Measurements from ENCODE around the gene SH2D6. TPM values are rescaled to one million over a fixed set of nuclear protein-coding genes. Genes with fewer than 3 reads are reported as not detected.

The SH2D6 gene
- polyA plus RNA-seq, 1 donor from 2014 or later = not detected

- no peaks in the 10 kb centered on the region for H3K9me3 ChIP-seq (ENCODE audit: low read length)
- H3K9ac ChIP-seq (ENCODE audit: low read length) = no peak overlapping the region
- TF ChIP-seq RAD21 (conservative IDR thresholded peaks at IDR 0.05) (no peak), MXI1 (conservative IDR thresholded peaks at IDR 0.05; ENCODE audit: poor library complexity, severe bottlenecking) (no peak), CTCF (IDR thresholded peaks at IDR 0.05; ENCODE audit: poor library complexity, severe bottlenecking) (no peak), EP300 (conservative IDR thresholded peaks at IDR 0.05; ENCODE audit: poor library complexity, severe bottlenecking) (no peak), SMC3 (conservative IDR thresholded peaks at IDR 0.05; ENCODE audit: poor library complexity) (no peak), EZH2 (IDR thresholded peaks at IDR 0.05; ENCODE audit: borderline replicate concordance, insufficient read depth, low read length, poor library complexity, severe bottlenecking) (no peak), POLR2AphosphoS5 (IDR thresholded peaks at IDR 0.05) (no peak), TAF1 (IDR thresholded peaks at IDR 0.05; ENCODE audit: low read depth) (no peak)
- TF ChIP-seq, protein P1, sequence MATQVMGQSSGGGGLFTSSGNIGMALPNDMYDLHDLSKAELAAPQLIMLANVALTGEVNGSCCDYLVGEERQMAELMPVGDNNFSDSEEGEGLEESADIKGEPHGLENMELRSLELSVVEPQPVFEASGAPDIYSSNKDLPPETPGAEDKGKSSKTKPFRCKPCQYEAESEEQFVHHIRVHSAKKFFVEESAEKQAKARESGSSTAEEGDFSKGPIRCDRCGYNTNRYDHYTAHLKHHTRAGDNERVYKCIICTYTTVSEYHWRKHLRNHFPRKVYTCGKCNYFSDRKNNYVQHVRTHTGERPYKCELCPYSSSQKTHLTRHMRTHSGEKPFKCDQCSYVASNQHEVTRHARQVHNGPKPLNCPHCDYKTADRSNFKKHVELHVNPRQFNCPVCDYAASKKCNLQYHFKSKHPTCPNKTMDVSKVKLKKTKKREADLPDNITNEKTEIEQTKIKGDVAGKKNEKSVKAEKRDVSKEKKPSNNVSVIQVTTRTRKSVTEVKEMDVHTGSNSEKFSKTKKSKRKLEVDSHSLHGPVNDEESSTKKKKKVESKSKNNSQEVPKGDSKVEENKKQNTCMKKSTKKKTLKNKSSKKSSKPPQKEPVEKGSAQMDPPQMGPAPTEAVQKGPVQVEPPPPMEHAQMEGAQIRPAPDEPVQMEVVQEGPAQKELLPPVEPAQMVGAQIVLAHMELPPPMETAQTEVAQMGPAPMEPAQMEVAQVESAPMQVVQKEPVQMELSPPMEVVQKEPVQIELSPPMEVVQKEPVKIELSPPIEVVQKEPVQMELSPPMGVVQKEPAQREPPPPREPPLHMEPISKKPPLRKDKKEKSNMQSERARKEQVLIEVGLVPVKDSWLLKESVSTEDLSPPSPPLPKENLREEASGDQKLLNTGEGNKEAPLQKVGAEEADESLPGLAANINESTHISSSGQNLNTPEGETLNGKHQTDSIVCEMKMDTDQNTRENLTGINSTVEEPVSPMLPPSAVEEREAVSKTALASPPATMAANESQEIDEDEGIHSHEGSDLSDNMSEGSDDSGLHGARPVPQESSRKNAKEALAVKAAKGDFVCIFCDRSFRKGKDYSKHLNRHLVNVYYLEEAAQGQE (IDR thresholded peaks at IDR 0.05; ENCODE audit: borderline replicate concordance) = no peak
- H4K20me1 ChIP-seq (ENCODE audit: insufficient read depth) = no peaks in the 10 kb centered on the region
- no peak overlapping the region for H3K27ac ChIP-seq (ENCODE audit: low read length)
- H3K27me3 ChIP-seq (ENCODE audit: insufficient read depth, low read depth, low read length) = no peaks in the 10 kb centered on the region
- H3F3A ChIP-seq (ENCODE audit: insufficient read depth, low read length, poor library complexity, severe bottlenecking) = no peaks in the 10 kb centered on the region
- no peaks in the 10 kb centered on the region for H3K9me2 ChIP-seq (ENCODE audit: insufficient read depth, low read length)
- H3K36me3 ChIP-seq (ENCODE audit: insufficient read depth, low read length) = no peaks in the 10 kb centered on the region
- H3K4me3 ChIP-seq (ENCODE audit: low read length) = no peak overlapping the region
- H2AFZ ChIP-seq (ENCODE audit: low read depth, low read length) = no peak overlapping the region
- no peak overlapping the region for H3K4me2 ChIP-seq (ENCODE audit: low read length)
- H3K79me2 ChIP-seq (replicated peaks; ENCODE audit: insufficient read depth, low read length) = no peaks in the 10 kb centered on the region
These were observed 42.0 kb upstream of the SH2D6 start for GRCh38 chr2:85376291-85377065.

DNA sequence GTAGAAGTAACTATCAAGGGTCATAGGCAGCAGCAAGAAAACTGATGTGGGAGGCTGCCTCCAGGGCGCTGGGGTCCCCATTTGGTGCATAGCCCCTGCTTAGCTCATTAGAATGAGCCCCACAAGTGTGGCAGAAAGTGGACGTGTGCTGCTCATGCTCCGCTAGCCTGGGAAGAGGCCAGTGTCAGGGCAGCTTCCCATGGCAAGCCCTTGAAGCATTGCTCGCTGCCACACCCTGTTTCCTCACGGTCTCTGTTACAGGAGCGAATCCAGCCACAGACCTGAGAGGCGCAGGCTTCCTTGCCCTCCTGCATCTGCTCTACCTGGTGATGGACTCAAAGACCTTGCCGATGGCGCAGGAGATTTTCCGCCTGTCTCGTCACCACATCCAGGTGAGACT lies 41.4 kb upstream of the SH2D6 start:
- Histone ChIP-seq H2AFZ (ENCODE audit: low read depth, low read length) (no peak overlapping the region), H3K4me3 (ENCODE audit: low read length) (no peak overlapping the region), H3K9me2 (ENCODE audit: insufficient read depth, low read length) (no peaks in the 10 kb centered on the region), H3K27ac (ENCODE audit: low read length) (no peak overlapping the region), H3K9ac (ENCODE audit: low read length) (no peak overlapping the region), H3K9me3 (ENCODE audit: low read length) (no peaks in the 10 kb centered on the region), H3F3A (ENCODE audit: insufficient read depth, low read length, poor library complexity, severe bottlenecking) (no peaks in the 10 kb centered on the region), H3K79me2 (replicated peaks; ENCODE audit: insufficient read depth, low read length) (no peaks in the 10 kb centered on the region), H3K4me2 (ENCODE audit: low read length) (no peak overlapping the region), H3K27me3 (ENCODE audit: insufficient read depth, low read depth, low read length) (no peaks in the 10 kb centered on the region), H4K20me1 (ENCODE audit: insufficient read depth) (no peaks in the 10 kb centered on the region), H3K36me3 (ENCODE audit: insufficient read depth, low read length) (no peaks in the 10 kb centered on the region)
- TF ChIP-seq, protein P1 (IDR thresholded peaks at IDR 0.05; ENCODE audit: borderline replicate concordance) = no peak
- TF ChIP-seq TAF1 (IDR thresholded peaks at IDR 0.05; ENCODE audit: low read depth) (no peak), EP300 (conservative IDR thresholded peaks at IDR 0.05; ENCODE audit: poor library complexity, severe bottlenecking) (no peak), MXI1 (conservative IDR thresholded peaks at IDR 0.05; ENCODE audit: poor library complexity, severe bottlenecking) (no peak), SMC3 (conservative IDR thresholded peaks at IDR 0.05; ENCODE audit: poor library complexity) (no peak), POLR2AphosphoS5 (IDR thresholded peaks at IDR 0.05) (no peak), EZH2 (IDR thresholded peaks at IDR 0.05; ENCODE audit: borderline replicate concordance, insufficient read depth, low read length, poor library complexity, severe bottlenecking) (no peak), RAD21 (conservative IDR thresholded peaks at IDR 0.05) (no peak), CTCF (IDR thresholded peaks at IDR 0.05; ENCODE audit: poor library complexity, severe bottlenecking) (no peak)
